Ovary (tissue), 9 donors: Measurements from ENCODE around the gene ATP13A3. TPM values are rescaled to one million over a fixed set of nuclear protein-coding genes. Genes with fewer than 3 reads are reported as not detected.
"Not testable (repeated sequence)": the region's sequence is repeated elsewhere in the genome, so short reads cannot be mapped to it uniquely, and the experiment has no call there.

Experiments
- DNase-seq, 5 donors: peaks; one replicate each; pipeline ENCODE4 v3.0.0-alpha.2; 2019 to 2020
- H3K27ac ChIP-seq, 2 donors: fragments of 200-600 bp; one replicate each; pipeline versions ENCODE4 v1.5.1 to v1.8.0; 2019 to 2022
- H3K27me3 ChIP-seq: fragments of 200-600 bp; one replicate; pipeline ENCODE4 v1.8.0; 2022
- H3K36me3 ChIP-seq: fragments of 200-600 bp; sonication (generic); one replicate; pipeline ENCODE4 v1.5.1; 2019
- H3K4me1 ChIP-seq: one replicate; pipeline ENCODE4 v1.8.1; 2013; ENCODE audit warnings: mild to moderate bottlenecking, moderate library complexity; ENCODE audit not compliant: insufficient read depth
- H3K4me3 ChIP-seq: fragments of 200-600 bp; sonication (generic); one replicate; pipeline ENCODE4 v1.5.1; 2017
- H3K9me3 ChIP-seq, 2 donors: fragments of 200-600 bp in 1 of 2; sonication (generic) in 1 of 2; one replicate each; pipeline versions ENCODE4 v1.5.1 to v1.8.1; 2013 to 2019; ENCODE audit warnings: mild to moderate bottlenecking in 1 of 2, moderate library complexity in 1 of 2
- CTCF ChIP-seq, 3 donors: fragments of 450-650 bp in 2 of 3; fragments of 200-600 bp in 1 of 3; IDR thresholded peaks; one replicate each; pipeline versions ENCODE4 v1.5.1 to v1.8.0; 2016 to 2022; ENCODE audit warnings: antibody characterized with exemption in 3 of 3, mild to moderate bottlenecking in 1 of 3
- EP300 ChIP-seq: sonication (generic); formaldehyde crosslinking; IDR thresholded peaks from one replicate; pipeline ENCODE4 v1.6.1; 2017; ENCODE audit warnings: antibody characterized with exemption
- POLR2A ChIP-seq: fragments of 450-650 bp; IDR thresholded peaks from one replicate; pipeline ENCODE4 v1.6.1; 2017; ENCODE audit warnings: antibody characterized with exemption, mild to moderate bottlenecking, moderate library complexity
- WGBS, 3 donors: extraction: QIAGEN DNeasy Blood & Tissue Kit in 1 of 3; methylation state at CpG; one replicate each; pipeline versions ENCODE4 v1.1.5 to v1.1.7; 2013 to 2017; 5-methylcytosine and 5-hydroxymethylcytosine counted together
- intact Hi-C, 4 donors: fragments of 100-400 bp; cut with DNase I; formaldehyde crosslinking; loops; one replicate each; pipeline versions ENCODE4 v1.11.0 to v1.15.1; 2022 to 2023
- polyA plus RNA-seq, 2 donors: library from polyadenylated mRNA; stranded (reverse); fragments of 200-250 nt in 1 of 2; fragments of 350-450 nt in 1 of 2; fragmentation: Illumina TruSeq in 1 of 2; extraction: RNeasy Lipid Tissue Mini Kit (QIAGEN cat#74804) in 1 of 2; gene quantifications; one replicate each; pipeline ENCODE4 v1.2.3, GENCODE V29; 2013 to 2014
- total RNA-seq, 7 donors: library from RNA; depleted of rRNA in 2 of 7; stranded (reverse); fragments of >200 nt in 2 of 7; fragmentation: NEBNext Ultra II Directional in 3 of 7; extraction: Animal tissue kit (Norgen Biotek cat#: 25700) in 3 of 7; gene quantifications; one replicate each; pipeline versions ENCODE4 v1.1.0 to v1.2.4, GENCODE V29; 2016 to 2023
- donor health status: DM: no; HTN: no; CAD: no; lungs with moderate emphysema.
- donor health status: DM: no; HTN: no; CAD: no.
- donor health status: Bipolar disorder and iron deficiency.
- donor health status: DM: yes; HTN: yes; CAD: no.
- donor health status: DM: no; HTN: no; CAD: no.
- donor health status: DM: yes; HTN: yes; CAD: no.

Gene ATP13A3
- total and polyA plus RNA-seq, 9 donors: 13.7 to 101 (median 52.4) TPM

DNA sequence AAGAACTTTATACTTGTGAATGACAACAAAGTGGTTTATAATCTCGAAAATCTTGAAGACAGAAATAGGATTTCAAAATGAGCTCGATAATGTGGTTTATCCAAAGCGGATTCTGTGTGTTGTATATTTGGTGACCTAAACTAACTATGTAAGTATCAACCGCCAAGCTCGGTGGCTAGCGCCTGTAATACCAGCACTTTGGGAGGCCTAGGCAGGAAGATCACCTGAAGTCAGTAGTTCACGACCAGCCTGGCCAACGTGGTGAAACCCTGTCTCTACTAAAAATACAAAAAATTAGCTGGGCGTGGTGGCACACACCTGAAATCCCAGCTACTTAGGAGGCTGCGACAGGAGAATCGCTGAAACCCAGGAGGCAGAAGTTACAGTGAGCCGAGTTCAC is 2.2 kb downstream of the ATP13A3 start:
- H3K4me3 ChIP-seq: no peak overlapping the region
- no peaks in the 10 kb centered on the region for H3K36me3 ChIP-seq
- H3K27ac ChIP-seq: no peak overlapping the region

DNA sequence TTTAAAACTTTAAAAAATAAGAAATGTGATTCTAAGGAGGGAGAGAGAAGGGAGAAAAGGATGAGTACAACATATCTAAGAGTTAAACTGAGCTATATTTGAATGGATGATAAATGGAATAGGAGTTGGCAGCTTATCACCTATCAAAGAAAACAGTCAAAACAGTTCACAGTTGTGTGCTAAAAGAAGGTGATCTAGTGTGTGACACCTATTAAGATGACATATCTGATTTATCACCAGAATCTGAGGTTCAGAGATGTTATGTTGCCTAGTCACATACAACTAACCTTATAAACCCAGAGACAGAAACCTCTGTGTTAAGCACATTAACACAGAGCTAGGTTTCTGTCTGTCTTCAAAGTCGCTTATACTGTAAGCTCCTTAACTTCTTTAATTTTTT is 3.0 kb downstream of the ATP13A3 start:
- H3K4me3 ChIP-seq: no peak overlapping the region
- H3K27ac ChIP-seq: no peak overlapping the region
- WGBS, 3 donors: 96 to 100% (median 99%) methylated on average over 1 of the region's 1 CpG
- DNase-seq: no peak
- no peaks in the 10 kb centered on the region for H3K27me3 ChIP-seq
- no peaks in the 10 kb centered on the region for H3K9me3 ChIP-seq
- TF ChIP-seq EP300 (no peak), CTCF (IDR thresholded peaks at IDR 0.05) (no peak), POLR2A (no peak)
- no peaks in the 10 kb centered on the region for H3K36me3 ChIP-seq
- intact Hi-C loops: loop anchor here in 1 of 4 donors (10.0 kb wide), 1 partner anchor 771 kb away; no protein-coding TSS in a partner anchor
- H3K4me1 ChIP-seq: peaks cover 8% of the 10 kb centered on the region

More for the DNA sequence above, 2.2 kb downstream of the ATP13A3 start:
- 87 to 94% (median 92%) methylated on average over 12 of the region's 12 CpGs for WGBS, 3 donors
- Histone ChIP-seq H3K27me3 (no peaks in the 10 kb centered on the region), H3K9me3 (no peaks in the 10 kb centered on the region), H3K4me1 (peaks cover 8% of the 10 kb centered on the region)
- TF ChIP-seq POLR2A: no peak
- TF ChIP-seq EP300: no peak
- TF ChIP-seq CTCF (IDR thresholded peaks at IDR 0.05): no peak
- DNase-seq: no peak
- intact Hi-C loops: loop anchor here in 2 of 4 donors (5.0 to 10.0 kb wide), 3 partner anchors 98 to 770 kb away; no protein-coding TSS in a partner anchor

DNA sequence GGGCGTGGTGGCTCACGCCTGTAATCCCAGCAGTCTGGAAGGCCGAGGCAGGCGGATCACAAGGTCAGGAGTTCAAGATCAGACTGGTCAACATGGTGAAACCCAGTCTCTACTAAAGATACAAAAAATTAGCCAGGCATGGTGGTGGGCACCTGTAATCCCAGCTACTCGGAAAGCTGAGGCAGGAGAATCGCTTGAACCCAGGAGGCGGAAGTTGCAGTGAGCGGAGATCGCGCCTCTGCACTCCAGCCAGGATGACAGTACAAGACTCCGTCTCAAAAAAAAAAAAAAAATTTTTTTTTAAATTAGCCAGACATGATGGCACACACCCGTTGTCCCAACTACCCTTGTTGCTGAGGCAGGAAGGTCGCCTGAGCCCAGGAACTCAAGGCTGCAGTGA is 4.0 kb downstream of the ATP13A3 start:
- not testable (repeated sequence) for H3K4me3 ChIP-seq, H3K4me1 ChIP-seq, H3K27me3 ChIP-seq, H3K36me3 ChIP-seq, DNase-seq, H3K27ac ChIP-seq, H3K9me3 ChIP-seq
- intact Hi-C loops: loop anchor here in 1 of 4 donors (10.0 kb wide), 1 partner anchor 772 kb away; no protein-coding TSS in a partner anchor
- WGBS, 3 donors: 87 to 95% (median 90%) methylated on average over 13 of the region's 13 CpGs

GRCh38 chr3:194482196-194482593 is 4.6 kb downstream of the ATP13A3 start:
- intact Hi-C loops: loop anchor here in 1 of 4 donors (10.0 kb wide), 1 partner anchor 773 kb away; no protein-coding TSS in a partner anchor
- TF ChIP-seq EP300 (no peak), CTCF (IDR thresholded peaks at IDR 0.05) (no peak), POLR2A (no peak)
- no peak for DNase-seq
- Histone ChIP-seq H3K27ac (no peak overlapping the region), H3K4me1 (peaks cover 4% of the 10 kb centered on the region), H3K4me3 (no peak overlapping the region), H3K9me3 (no peaks in the 10 kb centered on the region), H3K27me3 (no peaks in the 10 kb centered on the region), H3K36me3 (no peaks in the 10 kb centered on the region)
- 41 to 52% (median 45%) methylated on average over 1 of the region's 1 CpG for WGBS, 3 donors

GRCh38 chr3:194481525-194482195 is 5.1 kb downstream of the ATP13A3 start:
- Histone ChIP-seq H3K27me3 (no peaks in the 10 kb centered on the region), H3K36me3 (no peaks in the 10 kb centered on the region), H3K27ac (no peak overlapping the region), H3K9me3 (no peaks in the 10 kb centered on the region), H3K4me3 (no peak overlapping the region), H3K4me1 (peaks cover 8% of the 10 kb centered on the region)
- WGBS, 3 donors: 92 to 95% (median 95%) methylated on average over 5 of the region's 5 CpGs
- TF ChIP-seq POLR2A: no peak
- TF ChIP-seq CTCF (IDR thresholded peaks at IDR 0.05): no peak
- no peak for TF ChIP-seq EP300
- intact Hi-C loops: loop anchor here in 1 of 4 donors (10.0 kb wide), 1 partner anchor 773 kb away; no protein-coding TSS in a partner anchor
- no peak for DNase-seq
